ENCODE measurements around the gene PARVG. TPM values are rescaled to one million over a fixed set of nuclear protein-coding genes. Genes with fewer than 3 reads are reported as not detected.

The PARVG gene
- total RNA-seq, 1 experiment from 2014 or later, result not detected

DNA sequence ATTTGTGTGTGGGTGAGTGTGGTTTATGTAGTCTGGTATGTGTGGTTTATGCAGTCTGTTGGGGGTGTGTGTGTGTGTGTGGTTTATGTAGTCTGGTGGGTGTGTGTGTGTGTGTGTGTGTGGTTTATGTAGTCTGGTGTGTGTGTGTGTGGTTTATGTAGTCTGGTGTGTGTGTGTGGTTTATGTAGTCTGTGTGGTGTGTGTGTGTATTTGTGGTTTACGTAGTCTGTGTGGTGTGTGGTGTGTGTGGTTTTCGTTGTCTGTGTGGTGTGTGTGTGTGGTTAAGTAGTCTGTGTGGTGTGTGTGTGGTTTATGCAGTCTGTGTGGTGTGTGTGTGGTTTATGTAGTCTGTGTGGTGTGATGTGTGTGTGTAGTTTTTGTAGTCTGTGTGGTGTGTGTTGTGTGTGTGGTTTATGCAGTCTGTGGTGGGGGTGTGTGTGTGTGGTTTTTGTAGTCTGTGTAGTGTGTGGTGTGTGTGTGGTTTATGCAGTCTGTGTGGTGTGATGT is 26.2 kb upstream of the PARVG start:
- no peak for DNase-seq (ENCODE audit: low read depth)

- DNase-seq (ENCODE audit: low read depth), result no peak
Measured at GRCh38 chr22:44155115-44155514, 25.6 kb upstream of the PARVG start.

DNA sequence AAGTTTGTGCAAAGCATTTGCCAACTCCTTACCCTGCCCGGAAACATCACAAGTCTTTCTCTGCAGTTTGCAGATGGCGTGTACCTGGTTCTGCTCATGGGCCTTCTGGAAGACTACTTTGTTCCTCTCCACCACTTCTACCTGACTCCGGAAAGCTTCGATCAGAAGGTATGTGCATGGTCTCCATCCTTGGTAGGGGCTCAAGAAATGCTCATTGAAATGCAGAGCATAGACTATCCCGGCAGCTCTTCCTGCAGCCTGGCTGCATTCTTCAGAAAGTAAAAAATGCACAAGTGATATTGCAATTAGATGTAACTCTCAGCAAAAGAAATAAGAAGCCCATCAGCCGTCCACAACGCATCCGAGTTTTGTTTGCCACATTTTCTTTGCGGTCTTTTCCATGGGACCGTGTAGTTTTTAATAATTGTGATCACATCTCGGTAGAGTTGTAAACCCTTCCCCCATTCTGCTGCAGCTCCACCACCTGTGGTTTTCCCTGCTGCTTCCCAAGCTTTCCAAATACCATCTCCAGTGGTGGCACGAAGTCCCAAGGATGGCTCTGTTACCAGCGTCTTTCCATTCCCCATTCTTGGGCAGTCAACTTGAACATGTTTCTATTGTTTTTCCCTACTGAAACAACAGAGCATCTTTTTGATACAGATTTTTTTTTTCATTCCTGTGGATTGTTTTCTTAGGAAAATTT is 22.7 kb upstream of the PARVG start:
- no peak for DNase-seq (ENCODE audit: low read depth)

GRCh38 chr22:44158816-44159215 is 21.9 kb upstream of the PARVG start:
- no peak for DNase-seq (ENCODE audit: low read depth)

GRCh38 chr22:44159221-44159620 is 21.5 kb upstream of the PARVG start:
- no peak for DNase-seq (ENCODE audit: low read depth)

DNA sequence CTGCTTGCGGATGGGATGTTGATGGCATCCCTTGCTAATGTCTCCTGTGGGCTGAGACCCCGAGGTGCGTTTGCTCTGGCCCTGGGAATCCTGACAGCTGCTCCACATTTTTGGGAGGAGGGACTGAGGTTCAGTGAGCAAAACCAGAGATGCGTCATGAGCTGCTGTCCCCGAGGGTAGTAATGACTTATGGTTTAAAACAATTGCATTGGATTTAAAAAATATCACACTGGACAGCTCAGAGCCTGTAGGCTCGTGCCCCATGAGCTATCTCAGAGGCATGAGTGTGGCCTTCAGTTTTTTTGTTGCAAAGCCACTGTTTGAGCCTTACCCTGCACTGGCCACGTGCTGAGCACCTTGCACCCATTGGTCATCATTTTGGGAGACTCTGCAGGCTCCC is 20.9 kb upstream of the PARVG start:
- peak; percentile 29 for DNase-seq (ENCODE audit: low read depth)

DNA sequence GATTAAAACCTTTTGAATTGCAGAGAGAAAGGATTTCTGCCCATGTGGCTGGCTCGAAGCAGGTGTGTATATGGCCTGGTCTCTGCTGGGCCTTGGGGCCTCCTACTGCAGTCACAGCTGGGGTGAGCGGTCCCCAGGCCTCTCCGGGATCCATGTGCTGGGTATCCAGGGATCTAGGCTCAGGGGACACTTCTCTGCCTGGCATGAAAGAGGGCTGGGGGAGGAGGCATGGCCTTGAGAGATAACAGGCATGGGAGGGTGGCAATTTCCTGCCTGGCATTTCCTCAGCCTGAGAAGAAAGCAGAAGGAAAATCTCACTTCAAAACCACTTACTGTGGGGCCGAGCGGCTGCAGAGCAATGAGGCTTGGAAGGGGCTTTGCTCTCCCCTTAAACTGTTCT is 20.3 kb upstream of the PARVG start:
- DNase-seq (ENCODE audit: low read depth), result no peak

DNA sequence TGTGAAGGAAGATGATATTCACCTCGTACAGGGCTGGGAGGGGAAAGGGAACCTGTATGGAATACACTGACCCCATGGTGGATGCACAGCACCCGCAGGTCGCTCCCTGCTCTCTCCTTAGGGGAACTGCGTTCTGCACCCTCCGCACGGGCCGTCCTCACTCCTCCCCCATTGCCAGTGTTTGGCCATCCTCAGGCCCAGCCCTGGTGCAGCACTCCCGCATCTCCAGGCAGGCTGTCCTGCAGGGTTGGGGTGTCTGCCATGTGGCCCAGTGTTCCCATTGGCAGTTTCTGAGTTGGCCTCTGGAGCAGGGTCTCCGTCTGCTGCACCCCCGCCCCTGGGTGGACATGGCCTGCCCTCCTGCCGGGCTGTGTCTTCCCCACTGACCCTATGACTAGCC is 19.1 kb upstream of the PARVG start:
- DNase-seq (ENCODE audit: low read depth), result no peak

DNA sequence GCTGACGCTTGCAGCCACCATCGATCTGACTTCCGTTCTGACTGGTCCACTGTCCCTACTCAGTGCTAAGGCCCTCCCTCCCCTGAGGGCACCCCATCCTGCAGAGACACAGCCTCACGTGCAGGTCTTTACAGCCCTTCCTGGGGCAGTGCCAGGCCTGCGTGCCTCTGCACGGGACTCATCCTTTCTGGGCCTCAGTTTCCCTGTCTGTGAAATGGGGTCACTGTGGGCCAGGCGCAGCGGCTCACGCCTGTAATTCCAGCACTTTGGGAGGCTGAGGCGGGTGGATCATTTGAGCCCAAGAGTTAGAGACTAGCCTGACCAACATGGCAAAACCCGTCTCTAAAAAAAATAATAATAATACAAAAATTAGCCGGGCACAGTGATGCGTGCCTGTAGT is 17.8 kb upstream of the PARVG start:
- no peak for DNase-seq (ENCODE audit: low read depth)

DNA sequence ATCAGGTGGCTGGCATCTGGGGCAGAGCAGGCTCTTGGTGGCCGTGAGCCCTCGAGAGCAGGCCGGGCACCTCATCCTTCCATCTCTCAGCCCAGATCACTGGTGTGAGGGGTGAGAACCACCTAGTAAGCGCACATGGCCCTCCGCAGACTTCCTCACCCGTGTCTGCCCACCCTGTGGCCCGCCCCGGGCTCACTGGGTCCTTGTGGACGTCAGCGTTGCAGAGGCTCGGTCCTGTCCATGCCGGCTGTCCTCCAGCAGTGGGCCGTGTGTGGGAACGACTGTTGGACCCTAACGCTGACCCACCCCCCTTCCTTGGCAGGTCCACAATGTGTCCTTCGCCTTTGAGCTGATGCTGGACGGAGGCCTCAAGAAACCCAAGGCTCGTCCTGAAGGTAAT is 17.2 kb upstream of the PARVG start:
- DNase-seq (ENCODE audit: low read depth), result no peak

DNA sequence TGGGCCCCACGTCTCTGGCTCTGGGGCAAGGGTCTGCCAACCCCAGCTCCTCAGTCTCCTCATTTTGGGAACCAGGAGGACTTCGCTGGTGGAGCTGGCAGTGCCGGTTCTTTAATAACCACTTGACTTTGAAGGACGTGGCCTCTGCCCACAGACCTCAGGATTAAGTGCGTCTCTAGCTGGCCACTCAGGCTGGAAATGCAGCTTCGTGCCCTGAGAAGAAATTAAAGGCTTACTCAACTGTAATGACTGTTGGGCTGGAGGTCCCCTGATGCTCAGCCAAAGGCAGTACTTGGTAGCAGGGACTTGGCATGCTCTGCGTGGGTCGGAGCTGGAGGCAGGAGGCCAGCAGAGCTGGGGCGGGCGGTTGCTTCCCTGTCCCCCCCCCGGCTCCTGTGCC is 16.7 kb upstream of the PARVG start:
- DNase-seq (ENCODE audit: low read depth), result no peak

GRCh38 chr22:44165286-44165874 is 15.3 kb upstream of the PARVG start:
- DNase-seq (ENCODE audit: low read depth), result no peak

DNA sequence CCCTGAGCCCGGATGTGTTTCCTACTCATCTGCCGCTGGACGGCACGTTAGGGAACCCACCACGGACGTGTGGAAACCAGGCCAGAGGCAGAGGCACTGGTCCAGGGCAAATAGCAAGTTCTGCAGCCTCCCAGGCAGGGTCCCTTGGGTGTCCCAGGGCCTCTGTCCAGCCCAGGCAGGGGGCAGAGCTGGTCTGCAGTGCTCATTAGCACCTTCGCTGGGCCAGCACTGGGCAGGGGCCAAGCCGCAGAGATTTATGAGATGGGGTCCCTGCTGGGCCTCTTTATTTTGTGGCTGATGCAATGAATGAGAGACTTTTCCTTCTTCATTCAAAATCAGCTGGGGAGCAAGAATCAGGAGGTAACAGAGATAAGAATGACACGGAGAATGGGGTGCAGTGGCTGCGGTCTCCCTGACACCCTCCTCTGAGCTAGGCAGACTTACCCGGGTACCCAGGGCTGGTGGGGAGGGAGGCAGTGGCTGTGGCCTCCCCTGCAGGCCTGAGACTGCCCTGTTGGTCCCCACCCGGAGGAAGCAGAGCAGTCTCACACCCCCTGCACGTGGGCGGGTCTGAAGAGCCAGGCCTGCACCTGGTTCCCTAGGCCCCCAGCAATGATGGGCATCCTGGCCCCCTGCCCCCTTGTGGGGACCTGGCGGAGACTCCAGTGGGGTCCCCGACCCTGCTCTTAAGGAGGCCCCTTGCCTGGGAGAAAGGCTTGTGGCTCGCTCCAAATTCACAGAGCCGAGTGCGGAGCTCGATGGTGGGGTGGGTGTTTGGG is 14.0 kb upstream of the PARVG start:
- no peak for DNase-seq (ENCODE audit: low read depth)

DNA sequence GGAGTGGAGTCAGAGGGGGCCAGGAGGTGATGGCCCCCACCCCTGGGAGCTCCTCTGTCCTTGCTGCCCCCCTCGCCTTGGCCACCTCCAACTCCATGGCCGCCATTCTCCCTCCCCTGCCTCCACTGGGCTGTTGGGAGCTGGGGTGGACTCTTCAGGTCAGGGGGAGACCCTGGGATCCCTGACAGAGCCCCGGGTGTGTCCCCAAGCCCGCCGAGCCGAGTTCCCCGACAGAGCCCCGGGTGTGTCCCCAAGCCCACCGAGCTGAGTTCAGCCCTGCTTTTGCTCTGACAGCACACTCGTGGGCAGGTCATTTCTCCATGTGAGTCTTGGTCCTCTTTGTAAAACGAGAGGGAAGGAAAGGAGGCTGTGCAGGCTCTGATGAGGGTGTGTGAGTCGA is 13.2 kb upstream of the PARVG start:
- no peak for DNase-seq (ENCODE audit: low read depth)

GRCh38 chr22:44168206-44168605 is 12.5 kb upstream of the PARVG start:
- no peak for DNase-seq (ENCODE audit: low read depth)

DNA sequence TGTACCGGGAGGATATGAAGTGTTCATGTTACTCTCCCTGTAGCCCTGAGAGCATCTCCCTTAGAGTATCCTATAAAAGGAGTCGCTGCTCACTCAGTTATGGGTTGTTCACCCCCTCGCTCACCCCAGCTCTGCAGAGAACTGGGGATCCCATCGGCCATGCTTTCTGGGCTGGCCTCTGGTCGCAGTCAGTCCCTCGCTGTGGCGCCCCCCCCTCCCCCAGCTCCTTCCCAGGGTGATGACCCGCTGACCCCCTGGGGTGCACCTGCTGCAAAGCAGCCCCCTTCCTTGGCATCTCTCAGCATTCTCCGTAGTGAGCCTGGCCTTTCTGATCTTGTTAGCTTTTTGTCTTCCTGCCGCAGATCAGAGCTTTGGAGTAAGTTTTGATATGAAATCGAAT is 10.3 kb upstream of the PARVG start:
- no peak for DNase-seq (ENCODE audit: low read depth)

DNA sequence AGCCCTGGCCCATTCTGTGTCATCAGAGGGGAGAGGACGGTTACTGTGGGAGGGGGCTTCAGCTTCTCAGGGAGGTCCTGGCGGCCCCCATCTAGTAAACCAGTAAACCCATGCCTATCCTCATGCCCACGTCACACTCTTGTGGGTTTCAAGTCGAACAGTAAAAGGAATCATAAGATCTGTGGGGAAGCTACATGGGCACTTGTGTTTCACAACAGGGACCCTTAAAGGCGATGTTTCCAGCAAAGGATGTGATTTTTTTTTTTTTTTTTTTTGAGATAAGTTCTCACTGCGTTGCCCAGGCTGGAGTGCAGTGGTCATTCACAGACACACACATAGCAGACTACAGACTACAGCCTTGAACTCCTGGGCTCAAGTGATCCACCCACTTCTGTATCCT is 9.2 kb upstream of the PARVG start:
- no peak for DNase-seq (ENCODE audit: low read depth)

- no peak for DNase-seq (ENCODE audit: low read depth)
Measured at GRCh38 chr22:44172370-44173108, 8.2 kb upstream of the PARVG start.

- no peak for DNase-seq (ENCODE audit: low read depth)
Measured at GRCh38 chr22:44173154-44173553, 7.6 kb upstream of the PARVG start.

DNA sequence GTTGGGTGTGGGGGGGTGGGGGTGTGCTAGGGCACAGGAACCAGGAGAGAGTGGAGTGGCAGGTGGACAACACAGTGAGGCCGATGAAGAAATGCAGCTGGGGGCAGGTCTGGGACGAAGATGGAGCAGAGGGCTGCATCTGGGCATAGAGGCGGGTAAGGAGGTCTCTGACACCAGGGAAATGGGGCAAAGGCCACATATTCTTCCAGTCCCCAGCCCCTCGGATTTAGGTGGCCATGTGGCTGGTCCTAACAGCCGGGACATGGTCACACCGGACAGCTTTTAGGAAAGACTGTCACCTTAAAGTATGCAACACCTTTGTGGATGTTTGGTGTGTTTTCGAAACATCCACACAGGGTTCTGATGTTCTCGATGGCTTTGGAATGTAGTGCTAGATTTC is 5.0 kb upstream of the PARVG start:
- DNase-seq (ENCODE audit: low read depth), result no peak

GRCh38 chr22:44179196-44179988 is 1.3 kb upstream of the PARVG start:
- no peak for DNase-seq (ENCODE audit: low read depth)
